HG02973 (cell line): ENCODE data around the gene SND1.
"Not testable (repeated sequence)": the region's sequence is repeated elsewhere in the genome, so short reads cannot be mapped to it uniquely, and the experiment has no call there.

Source experiments
- ATAC-seq: cut with Tn5 transposase; IDR thresholded peaks from one replicate; pipeline ENCODE4 v1.9.1; 2021; ENCODE audit warnings: moderate library complexity; ENCODE audit not compliant: unreplicated experiment

The SND1 gene

GRCh38 chr7:128107516-128107915 is 455.5 kb downstream of the SND1 start:
- ATAC-seq, result not testable (repeated sequence)

GRCh38 chr7:128108129-128108528 is 456.1 kb downstream of the SND1 start:
- no peak for ATAC-seq

- ATAC-seq, result peak; percentile 88
These were observed 456.8 kb downstream of the SND1 start for GRCh38 chr7:128108641-128109423.

- not testable (repeated sequence) for ATAC-seq
These were observed 457.5 kb downstream of the SND1 start for GRCh38 chr7:128109424-128109969.

- ATAC-seq, result no peak
These were observed 458.8 kb downstream of the SND1 start for GRCh38 chr7:128110641-128111364.

GRCh38 chr7:128112018-128112780 is 460.2 kb downstream of the SND1 start:
- no peak for ATAC-seq

- ATAC-seq, result no peak
These were observed 460.8 kb downstream of the SND1 start for GRCh38 chr7:128112781-128113221.

- ATAC-seq, result no peak
These were observed 461.8 kb downstream of the SND1 start for GRCh38 chr7:128113839-128114238.

- no peak for ATAC-seq
These were observed 462.8 kb downstream of the SND1 start for GRCh38 chr7:128114806-128115205.

GRCh38 chr7:128115336-128115820 is 463.4 kb downstream of the SND1 start:
- no peak for ATAC-seq

GRCh38 chr7:128115821-128116723 is 464.1 kb downstream of the SND1 start:
- ATAC-seq, result no peak

GRCh38 chr7:128116740-128117139 is 464.7 kb downstream of the SND1 start:
- no peak for ATAC-seq

- no peak for ATAC-seq
These were observed 465.7 kb downstream of the SND1 start for GRCh38 chr7:128117691-128118090.

- ATAC-seq, result no peak
These were observed 467.0 kb downstream of the SND1 start for GRCh38 chr7:128119036-128119435.

GRCh38 chr7:128120116-128120515 is 468.1 kb downstream of the SND1 start:
- ATAC-seq, result no peak

GRCh38 chr7:128120976-128121490 is 469.0 kb downstream of the SND1 start:
- ATAC-seq, result no peak

GRCh38 chr7:128121711-128122530 is 469.9 kb downstream of the SND1 start:
- ATAC-seq, result no peak

GRCh38 chr7:128122576-128123290 is 470.7 kb downstream of the SND1 start:
- no peak for ATAC-seq
